Coronary artery (tissue), 2 donors: ENCODE data around the gene SOCS1.

Source experiments
- DNase-seq: peaks from one replicate; pipeline ENCODE4 v3.0.0-alpha.2; 2017; ENCODE audit warnings: low spot score
- H3K27ac ChIP-seq, 2 donors: fragments of 200-600 bp; sonication (generic); one replicate each; pipeline ENCODE4 v1.5.1; 2016 to 2019
- H3K4me3 ChIP-seq: fragments of 200-600 bp; sonication (generic); 2 replicates; pipeline ENCODE4 v1.5.1; 2016; ENCODE audit warnings: mild to moderate bottlenecking, moderate library complexity
- TF ChIP-seq, protein P1 (sequence below): fragments of 200-600 bp; sonication (generic); IDR thresholded peaks from one replicate; pipeline ENCODE4 v1.5.1; 2019; ENCODE audit warnings: antibody characterized with exemption

SOCS1 gene

DNA sequence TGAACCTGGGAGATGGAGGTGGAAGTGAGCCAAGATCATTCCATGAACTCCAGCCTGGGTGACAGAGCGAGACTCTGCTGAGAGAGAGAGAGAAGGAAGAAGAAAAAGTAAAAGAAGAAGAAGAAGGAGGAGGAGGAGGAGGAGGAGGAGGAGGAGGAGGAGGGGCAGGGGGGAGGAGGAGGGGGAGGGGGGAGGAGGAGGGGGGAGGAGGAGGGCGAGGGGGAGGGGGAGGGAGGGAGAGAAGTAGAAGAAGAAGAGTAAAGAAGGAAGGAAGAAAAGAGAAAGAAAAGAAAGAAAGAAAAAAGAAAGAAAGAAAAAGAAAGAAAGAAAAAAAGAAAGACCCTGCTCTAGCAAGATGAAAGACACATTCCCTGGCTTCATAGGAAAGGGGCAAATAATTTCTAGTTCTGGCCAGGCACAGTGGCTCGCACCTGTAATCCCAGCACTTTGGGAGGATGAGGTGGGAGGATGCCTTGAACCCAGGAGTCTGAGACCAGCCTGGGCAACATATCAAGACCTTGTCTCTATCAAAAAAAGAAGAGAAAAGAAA, 23.6 kb downstream of the SOCS1 start:
- Histone ChIP-seq H3K4me3 (no peak overlapping the region), H3K27ac (no peak overlapping the region)
- TF ChIP-seq, protein P1, sequence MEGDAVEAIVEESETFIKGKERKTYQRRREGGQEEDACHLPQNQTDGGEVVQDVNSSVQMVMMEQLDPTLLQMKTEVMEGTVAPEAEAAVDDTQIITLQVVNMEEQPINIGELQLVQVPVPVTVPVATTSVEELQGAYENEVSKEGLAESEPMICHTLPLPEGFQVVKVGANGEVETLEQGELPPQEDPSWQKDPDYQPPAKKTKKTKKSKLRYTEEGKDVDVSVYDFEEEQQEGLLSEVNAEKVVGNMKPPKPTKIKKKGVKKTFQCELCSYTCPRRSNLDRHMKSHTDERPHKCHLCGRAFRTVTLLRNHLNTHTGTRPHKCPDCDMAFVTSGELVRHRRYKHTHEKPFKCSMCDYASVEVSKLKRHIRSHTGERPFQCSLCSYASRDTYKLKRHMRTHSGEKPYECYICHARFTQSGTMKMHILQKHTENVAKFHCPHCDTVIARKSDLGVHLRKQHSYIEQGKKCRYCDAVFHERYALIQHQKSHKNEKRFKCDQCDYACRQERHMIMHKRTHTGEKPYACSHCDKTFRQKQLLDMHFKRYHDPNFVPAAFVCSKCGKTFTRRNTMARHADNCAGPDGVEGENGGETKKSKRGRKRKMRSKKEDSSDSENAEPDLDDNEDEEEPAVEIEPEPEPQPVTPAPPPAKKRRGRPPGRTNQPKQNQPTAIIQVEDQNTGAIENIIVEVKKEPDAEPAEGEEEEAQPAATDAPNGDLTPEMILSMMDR: no peak
- DNase-seq: no peak

DNA sequence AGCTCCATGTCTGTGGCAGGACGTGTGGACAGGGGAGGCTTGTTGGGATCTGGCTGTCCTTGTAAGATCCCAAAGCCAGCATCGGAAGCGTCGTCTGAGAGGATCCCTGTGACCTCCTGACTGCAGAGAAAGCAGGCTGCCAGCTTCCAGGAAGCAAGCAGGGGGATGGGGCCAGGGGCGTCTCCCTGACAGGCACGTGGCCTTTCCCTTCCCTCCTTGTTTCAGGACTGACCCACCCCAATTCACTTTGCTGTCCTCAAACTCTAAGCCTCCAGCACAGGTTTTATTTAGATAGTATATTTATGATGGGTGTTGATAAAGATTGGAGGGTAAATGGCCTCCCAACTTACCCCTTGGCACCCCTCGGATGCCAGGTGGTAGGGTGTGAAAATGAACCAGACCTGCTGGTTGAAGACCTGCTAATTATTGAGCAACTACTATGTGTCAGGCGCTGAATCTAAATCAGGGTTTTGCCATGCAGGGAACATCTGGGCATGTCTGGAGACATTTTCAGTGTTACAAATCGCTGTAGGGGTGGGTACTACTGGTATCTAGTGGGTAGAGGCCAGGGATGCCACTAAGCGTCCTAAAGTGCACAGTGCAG, 24.5 kb downstream of the SOCS1 start:
- DNase-seq: no peak
- TF ChIP-seq, protein P1: no peak
- Histone ChIP-seq H3K27ac (no peak overlapping the region), H3K4me3 (no peak overlapping the region)

DNA sequence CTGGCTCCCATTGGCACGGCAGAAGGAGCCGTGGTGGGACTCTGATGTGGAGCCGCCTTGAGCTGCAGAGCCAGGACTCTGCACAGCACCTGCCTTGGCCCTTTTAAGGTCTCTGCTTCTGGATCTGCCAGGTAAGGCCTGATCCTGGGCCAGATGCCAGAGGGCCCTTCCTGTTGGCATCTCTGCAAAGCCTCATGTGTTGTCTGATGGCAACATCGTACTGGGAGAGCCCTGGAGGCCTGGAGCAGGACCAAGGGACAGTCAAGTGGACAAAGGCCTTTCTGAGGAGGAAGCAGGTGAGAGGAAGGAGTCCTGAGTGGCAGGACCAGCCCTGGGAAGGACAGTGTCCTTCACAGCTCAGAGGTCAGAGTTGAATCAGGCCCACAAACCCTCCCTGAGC, 26.1 kb downstream of the SOCS1 start:
- H3K27ac ChIP-seq: no peak overlapping the region

DNA sequence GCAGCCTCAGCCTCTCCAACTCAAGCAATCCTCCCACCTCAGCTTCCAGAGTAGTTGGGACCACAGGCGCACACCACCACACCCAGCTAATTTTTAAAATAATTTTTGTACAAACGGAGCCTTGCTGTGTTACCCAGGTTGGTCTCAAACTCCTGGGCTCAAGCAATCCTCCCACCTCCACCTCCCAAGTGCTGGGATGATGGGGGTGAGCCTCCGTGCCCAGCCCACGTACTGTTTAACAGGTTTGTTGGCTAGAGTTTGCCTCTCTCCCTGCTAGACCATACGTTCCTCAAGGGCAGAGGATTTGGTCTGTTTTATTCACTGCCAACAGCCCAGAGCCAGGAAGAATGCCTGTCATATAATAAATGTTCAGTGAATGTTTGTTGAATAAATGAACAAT, 26.6 kb downstream of the SOCS1 start:
- Histone ChIP-seq H3K4me3 (no peak overlapping the region), H3K27ac (no peak overlapping the region)
- TF ChIP-seq, protein P1: no peak
- no peak for DNase-seq

More for the DNA sequence above, 26.1 kb downstream of the SOCS1 start:
- TF ChIP-seq, protein P1: no peak
- no peak for DNase-seq
- no peak overlapping the region for H3K4me3 ChIP-seq

DNA sequence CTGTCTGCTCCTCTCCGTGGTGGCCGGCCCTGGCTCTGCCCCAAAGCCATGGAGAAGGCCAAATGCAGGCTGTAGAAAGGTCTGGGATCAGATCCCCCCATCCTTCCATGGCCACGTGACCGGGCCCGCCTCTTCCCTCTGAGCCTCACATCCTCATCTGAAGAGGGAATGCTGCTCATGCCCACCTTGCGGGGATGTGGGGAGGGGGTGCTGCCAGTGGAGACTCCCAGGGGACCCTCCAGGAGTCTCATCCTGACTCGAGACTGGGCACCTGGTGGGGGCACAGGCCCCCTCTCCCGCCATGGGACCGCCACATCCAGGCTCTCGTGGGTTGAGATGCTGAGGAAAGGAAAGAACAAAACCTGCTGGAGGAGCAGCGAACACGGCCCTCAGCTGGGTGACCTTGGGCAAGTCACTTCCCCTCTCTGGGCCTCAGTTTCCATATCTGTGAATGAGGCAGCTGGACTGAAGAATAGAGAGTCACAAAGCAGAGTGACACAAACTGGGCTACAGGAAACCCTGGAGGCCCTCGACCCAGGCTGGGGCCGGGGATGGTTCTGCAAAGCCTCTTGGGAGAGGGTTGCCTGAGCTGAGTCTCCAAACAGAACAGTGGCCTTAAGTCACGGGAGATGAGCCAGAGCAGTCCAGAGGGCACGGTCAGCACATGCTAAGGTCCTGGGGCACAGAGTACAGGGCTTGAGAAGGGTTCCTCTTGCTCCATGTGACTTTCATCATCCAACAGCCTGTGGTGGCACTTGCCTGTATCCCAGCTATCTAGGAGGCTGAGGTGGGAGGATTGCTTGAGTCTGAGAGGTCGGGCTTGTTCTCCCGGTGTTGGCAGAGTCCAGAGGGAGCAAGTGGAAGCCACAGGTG, 30.1 kb downstream of the SOCS1 start:
- TF ChIP-seq, protein P1: no peak
- Histone ChIP-seq H3K27ac (peak overlapping the region in 1 of 2 donors; percentile 4), H3K4me3 (peak overlapping the region; percentile 61)
- DNase-seq: no peak

DNA sequence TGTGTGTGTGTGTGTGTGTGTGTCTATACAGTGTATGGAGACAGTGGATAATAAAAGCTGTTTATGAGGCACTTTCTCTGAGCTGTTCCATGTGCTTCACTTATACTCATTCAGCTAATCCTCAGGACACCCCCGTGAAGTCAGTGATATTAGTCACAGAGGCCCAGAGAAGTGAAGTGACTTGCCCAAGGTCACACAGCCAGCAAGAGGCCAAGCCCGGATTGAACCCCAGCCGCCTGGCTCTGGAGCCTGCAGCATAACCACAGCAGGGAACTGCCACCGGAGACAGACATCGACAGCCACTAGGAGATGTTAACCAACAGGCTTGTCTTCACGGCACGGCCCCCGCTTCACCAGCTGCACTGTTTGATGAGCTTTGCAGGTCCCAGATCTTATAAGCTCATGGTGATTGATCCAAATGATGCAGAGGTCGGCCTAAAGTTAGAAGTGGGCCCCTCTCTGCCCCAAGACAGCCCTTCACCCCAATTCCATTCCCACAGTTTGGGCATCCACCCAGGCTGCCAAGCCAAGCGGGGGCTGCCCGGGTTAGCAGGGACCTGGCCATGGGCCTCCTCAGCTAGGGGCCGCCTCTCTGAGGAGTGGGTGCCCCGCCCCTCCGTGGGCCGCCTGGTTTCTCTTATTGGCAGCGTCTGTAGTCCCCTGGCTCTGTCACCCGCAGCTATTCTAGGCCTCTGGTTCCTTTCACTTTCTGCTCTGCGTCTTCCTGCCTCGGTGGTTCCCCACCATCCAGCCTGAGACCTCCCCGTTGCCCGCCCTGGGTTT, 30.9 kb downstream of the SOCS1 start:
- Histone ChIP-seq H3K27ac (peak overlapping the region; percentile 4 to 58), H3K4me3 (peak overlapping the region; percentile 61)
- TF ChIP-seq, protein P1: no peak
- no peak for DNase-seq
